Endothelial cell of umbilical vein (primary cell): ENCODE results near the gene GCAT.
"Not testable (repeated sequence)": the region's sequence is repeated elsewhere in the genome, so short reads cannot be mapped to it uniquely, and the experiment has no call there.

Source experiments
- EZH2 ChIP-seq: IDR thresholded peaks from 2 replicates; pipeline ENCODE4 v1.6.1; 2012; ENCODE audit warnings: borderline replicate concordance, low read depth, mild to moderate bottlenecking, moderate library complexity, low read length, inconsistent platforms; ENCODE audit not compliant: severe bottlenecking
- FOS ChIP-seq: IDR thresholded peaks from 2 replicates; pipeline ENCODE4 v1.6.1; 2011; ENCODE audit warnings: mild to moderate bottlenecking, low read length, moderate library complexity, borderline replicate concordance; ENCODE audit not compliant: insufficient read depth
- MYC ChIP-seq: IDR thresholded peaks from one replicate; pipeline ENCODE4 v1.6.1; 2011; ENCODE audit warnings: mild to moderate bottlenecking, low read depth, low read length
- POLR2A ChIP-seq: IDR thresholded peaks from 2 replicates; pipeline ENCODE4 v1.6.1; 2012; ENCODE audit warnings: low read depth, mild to moderate bottlenecking, control low read depth, low read length
- TF ChIP-seq, protein P1 (sequence below), 2 donors: IDR thresholded peaks; 1 replicate in 1 of 2; 2 replicates in 1 of 2; pipeline ENCODE4 v1.5.1; 2011; ENCODE audit warnings: low read length in 2 of 2, mild to moderate bottlenecking in 2 of 2, moderate library complexity in 2 of 2, control low read depth in 1 of 2, inconsistent platforms in 1 of 2, low read depth in 1 of 2; ENCODE audit not compliant: insufficient read depth in 1 of 2; ENCODE audit errors: extremely low read depth in 1 of 2

- TF ChIP-seq, protein P1, sequence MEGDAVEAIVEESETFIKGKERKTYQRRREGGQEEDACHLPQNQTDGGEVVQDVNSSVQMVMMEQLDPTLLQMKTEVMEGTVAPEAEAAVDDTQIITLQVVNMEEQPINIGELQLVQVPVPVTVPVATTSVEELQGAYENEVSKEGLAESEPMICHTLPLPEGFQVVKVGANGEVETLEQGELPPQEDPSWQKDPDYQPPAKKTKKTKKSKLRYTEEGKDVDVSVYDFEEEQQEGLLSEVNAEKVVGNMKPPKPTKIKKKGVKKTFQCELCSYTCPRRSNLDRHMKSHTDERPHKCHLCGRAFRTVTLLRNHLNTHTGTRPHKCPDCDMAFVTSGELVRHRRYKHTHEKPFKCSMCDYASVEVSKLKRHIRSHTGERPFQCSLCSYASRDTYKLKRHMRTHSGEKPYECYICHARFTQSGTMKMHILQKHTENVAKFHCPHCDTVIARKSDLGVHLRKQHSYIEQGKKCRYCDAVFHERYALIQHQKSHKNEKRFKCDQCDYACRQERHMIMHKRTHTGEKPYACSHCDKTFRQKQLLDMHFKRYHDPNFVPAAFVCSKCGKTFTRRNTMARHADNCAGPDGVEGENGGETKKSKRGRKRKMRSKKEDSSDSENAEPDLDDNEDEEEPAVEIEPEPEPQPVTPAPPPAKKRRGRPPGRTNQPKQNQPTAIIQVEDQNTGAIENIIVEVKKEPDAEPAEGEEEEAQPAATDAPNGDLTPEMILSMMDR (IDR thresholded peaks at IDR 0.05; ENCODE audit: extremely low read depth in 1 of 2, insufficient read depth in 1 of 2, low read depth in 1 of 2, low read length in 2 of 2): not testable (repeated sequence)
- TF ChIP-seq EZH2, POLR2A, FOS, MYC: not testable (repeated sequence)
These were observed 7.8 kb upstream of the GCAT start for GRCh38 chr22:37799979-37800378.
